GM20431 (cell line): ENCODE data around the gene KRT14.
"Not testable (repeated sequence)": the region's sequence is repeated elsewhere in the genome, so short reads cannot be mapped to it uniquely, and the experiment has no call there.

ENCODE experiments used
- in situ Hi-C: fragments of 300-500 bp; cut with MseI, MboI; formaldehyde crosslinking; loops from one replicate; pipeline ENCODE4 v1.15.0; 2020; ENCODE audit warnings: low sequenced_read_pairs; ENCODE audit not compliant: unreplicated experiment

Gene KRT14

GRCh38 chr17:41551365-41551764 is 35.3 kb downstream of the KRT14 start:
- in situ Hi-C loops = no loop called here

GRCh38 chr17:41549596-41550039 is 37.1 kb downstream of the KRT14 start:
- in situ Hi-C loops = no loop called here

DNA sequence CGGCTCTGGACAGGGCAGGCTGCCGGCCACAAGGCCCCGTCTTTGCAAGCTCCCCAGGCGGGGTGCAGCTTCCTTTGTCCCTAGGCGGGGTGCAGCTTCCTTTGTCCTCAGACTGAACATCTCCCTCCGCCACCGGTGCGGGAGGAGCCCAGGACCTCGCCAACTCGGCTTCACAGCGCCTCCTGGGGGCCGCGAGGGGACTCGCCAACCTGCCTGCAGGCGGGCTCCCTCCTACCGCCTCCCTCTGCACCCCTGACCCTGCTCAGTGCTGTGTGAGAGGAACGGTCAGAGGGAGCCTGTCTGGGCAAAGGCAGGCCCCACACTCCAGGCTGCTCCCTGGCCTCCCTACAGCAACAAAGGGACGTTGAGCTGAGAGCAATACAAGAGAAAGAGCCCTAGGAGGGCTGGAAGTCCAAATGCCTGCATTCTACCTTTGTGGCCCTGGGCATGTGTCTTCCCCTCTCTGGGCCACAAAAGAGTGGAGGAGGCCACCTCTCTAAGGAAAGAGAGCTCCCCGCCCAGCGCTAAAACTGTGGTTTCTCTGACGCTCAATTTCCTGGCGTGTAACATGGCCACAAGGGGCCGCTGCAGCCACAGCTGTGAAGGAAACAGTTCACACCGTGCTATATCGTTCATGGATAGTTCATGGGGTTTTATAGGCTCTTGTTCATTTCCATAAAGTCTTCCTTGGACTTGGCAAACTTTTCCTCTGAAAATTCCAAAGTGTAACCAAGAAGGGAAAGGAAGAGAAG is 37.7 kb downstream of the KRT14 start:
- in situ Hi-C loops = no loop called here

- in situ Hi-C loops = no loop called here
Observed at GRCh38 chr17:41547921-41548843, 38.5 kb downstream of the KRT14 start.

- in situ Hi-C loops = no loop called here
Observed at GRCh38 chr17:41547378-41547841, 39.3 kb downstream of the KRT14 start.

DNA sequence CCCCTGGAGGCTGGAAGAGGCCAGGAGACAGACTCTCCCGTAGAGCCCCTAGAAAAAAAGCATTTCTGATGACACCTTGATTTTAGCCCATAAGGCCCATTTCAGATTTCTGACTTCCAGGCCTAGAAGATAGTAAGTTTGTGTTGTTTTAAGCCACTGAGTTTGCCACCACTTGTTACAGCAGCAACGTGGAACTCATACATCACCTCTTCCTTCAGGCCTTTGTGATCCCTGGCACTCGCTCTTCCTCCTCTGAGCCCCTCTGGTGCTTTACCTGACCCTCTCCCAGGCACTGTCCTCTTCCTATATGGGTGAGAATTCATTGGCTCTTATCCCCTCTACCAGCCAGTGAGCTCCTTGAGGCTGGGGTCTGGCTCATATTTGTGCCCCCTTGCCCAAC is 39.9 kb downstream of the KRT14 start:
- in situ Hi-C loops = no loop called here

GRCh38 chr17:41545829-41546410 is 40.8 kb downstream of the KRT14 start:
- in situ Hi-C loops = no loop called here

- in situ Hi-C loops = no loop called here
Observed at GRCh38 chr17:41544935-41545334, 41.8 kb downstream of the KRT14 start.

GRCh38 chr17:41544491-41544892 is 42.2 kb downstream of the KRT14 start:
- in situ Hi-C loops = no loop called here

GRCh38 chr17:41542786-41543185 is 43.9 kb downstream of the KRT14 start:
- in situ Hi-C loops = not testable (repeated sequence)

DNA sequence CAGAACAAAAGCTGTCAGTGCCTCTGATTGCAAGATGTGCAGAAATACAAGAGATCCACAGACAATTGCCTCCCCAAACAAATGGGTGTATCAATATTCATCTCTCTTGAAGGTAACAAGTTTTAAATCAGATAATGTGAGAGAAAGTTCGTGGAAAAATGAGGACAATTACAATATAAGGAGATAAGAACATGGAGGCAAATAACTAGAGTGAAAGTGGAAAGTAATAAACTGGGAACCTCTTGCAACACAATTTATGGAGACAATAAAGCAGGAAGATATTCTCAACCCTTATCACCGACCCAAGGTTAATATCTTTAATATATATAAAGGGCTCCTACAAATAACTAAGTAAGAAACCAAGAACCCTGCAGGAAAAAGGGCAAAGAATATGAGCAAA is 44.3 kb downstream of the KRT14 start:
- in situ Hi-C loops = no loop called here

- in situ Hi-C loops = no loop called here
Observed at GRCh38 chr17:41540921-41541625, 45.6 kb downstream of the KRT14 start.

DNA sequence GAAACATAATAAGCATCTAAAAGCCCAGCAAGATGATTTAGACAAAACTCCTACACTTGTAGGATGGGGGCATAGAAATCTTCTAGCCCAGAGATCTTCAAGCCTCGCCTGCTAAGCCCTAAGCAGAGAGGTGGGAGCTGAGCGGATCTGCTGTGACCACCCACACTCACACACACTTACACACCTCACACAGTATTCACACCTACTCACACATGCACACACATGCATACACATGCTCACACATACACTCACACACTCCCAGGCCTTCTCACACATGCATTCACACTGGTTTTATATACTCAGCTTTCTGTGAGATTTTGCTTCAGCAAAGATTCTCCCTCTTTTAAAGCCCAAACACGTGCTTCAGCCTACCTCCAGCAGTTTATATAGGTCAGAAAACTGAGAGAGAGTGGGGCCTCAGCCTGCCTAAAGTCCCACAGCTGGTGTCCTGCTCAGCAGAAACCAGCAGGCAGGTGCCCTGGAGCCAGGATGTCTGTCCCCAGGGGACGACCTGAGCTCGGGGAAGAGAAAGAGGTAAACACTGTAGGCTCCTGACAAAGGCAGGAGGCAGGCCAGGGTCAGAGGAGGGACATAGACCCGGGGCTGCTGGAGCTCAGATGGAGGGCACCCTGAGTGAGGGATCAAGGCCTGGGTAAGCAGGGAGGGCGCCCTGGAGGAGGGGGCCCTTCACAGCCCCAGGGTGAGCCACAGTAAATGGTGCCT is 46.6 kb downstream of the KRT14 start:
- in situ Hi-C loops = no loop called here

DNA sequence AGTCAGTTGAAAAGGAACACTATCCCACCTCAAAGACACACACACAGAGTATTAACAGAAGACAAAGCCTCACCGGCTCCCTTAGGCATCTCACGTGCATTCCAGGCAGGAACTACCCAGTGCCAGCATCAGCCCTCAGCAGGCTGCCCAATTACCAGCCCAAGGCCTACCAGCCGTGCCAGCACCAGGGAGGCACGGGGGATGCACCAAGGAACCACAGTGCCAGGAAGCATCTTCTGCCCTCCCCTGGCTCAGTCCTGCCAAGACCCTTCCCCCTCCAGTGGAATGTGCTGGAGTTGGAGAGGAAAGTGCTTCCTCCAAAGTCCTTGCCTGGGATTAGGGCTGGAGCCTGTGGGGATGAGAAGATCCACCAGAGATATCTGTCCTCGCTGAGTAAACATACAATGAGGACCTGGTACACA is 47.6 kb downstream of the KRT14 start:
- in situ Hi-C loops = no loop called here

DNA sequence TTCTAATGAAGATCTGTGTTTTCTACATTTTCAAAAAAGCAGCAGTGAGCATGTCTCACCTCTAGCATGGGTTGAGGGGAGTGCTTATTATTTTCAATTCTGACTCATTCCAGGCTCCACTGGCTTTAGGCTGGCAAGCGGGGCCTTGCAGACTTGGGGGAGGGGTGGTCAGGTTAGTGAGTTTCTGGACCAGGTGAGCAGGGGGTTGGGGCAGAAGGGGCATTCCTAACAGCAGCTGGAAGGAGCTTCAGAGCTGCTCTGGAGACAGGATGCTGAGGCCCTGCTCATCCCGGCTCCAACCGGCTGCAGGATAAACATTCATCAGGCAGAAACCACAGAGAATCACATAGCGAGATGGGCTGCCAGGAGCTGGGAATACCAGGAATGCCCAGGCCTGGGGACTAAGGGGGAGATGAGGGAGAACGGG is 48.1 kb downstream of the KRT14 start:
- in situ Hi-C loops = no loop called here

- in situ Hi-C loops = no loop called here
Observed at GRCh38 chr17:41537990-41538389, 48.7 kb downstream of the KRT14 start.

- in situ Hi-C loops = no loop called here
Observed at GRCh38 chr17:41537614-41537954, 49.1 kb downstream of the KRT14 start.

- in situ Hi-C loops = no loop called here
Observed at GRCh38 chr17:41536741-41537613, 49.7 kb downstream of the KRT14 start.
